ENCODE measurements around the gene MRFAP1L1.
"Not testable (repeated sequence)": the region's sequence is repeated elsewhere in the genome, so short reads cannot be mapped to it uniquely, and the experiment has no call there.

The MRFAP1L1 gene

DNA sequence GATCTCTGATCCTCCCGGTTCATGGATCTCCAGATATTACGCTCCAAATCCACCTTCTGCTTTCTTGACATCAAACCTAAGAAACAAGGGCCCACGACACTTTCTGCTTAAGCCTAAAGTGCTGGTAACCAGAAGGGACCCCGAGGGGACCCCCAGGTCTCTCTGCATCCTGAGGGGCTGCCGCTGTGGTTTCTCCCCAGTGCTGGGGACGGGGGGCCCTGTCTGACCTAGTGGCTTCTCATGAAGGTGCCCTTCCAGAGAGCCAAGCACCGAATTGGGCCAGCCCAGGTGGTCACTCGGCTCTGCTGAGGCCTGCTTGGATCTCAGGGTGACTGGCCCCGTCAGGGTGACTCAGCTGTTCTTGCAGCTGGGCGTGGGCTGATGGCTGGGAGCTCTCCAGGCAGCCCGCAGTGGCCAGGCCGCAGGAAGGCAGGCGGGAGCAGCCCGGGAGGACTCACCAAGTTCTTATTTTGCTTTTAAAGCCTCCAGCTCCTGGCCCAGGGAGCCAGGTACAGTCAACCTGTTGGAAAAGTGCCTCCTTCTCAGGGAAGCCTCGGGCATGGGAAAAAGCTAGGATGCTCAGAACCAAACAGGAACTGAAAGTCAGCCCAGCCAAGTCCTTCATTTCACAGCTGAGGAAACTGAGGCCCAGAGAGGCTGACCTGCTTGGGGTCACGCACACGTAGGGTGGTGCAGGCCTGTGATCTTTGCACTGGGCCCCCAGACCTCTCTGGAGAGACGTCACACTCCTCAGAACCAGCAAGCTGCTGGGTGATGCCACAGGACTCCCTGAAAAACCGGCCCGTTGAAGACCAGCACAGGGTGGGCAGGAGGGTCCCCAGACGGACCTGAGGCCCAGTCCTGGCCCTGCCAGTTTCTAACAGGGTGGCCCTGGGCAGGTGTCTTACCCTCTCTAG is 23.0 kb upstream of the MRFAP1L1 start:
- H3K36me3 ChIP-seq (ENCODE audit: insufficient read depth, low read length) = no peaks in the 10 kb centered on the region
- H3K4me3 ChIP-seq (ENCODE audit: low read length) = no peak overlapping the region
- peaks cover 12% of the 10 kb centered on the region for H3K4me1 ChIP-seq (ENCODE audit: control insufficient read depth, insufficient read depth, low read length)
- H3K9me3 ChIP-seq (replicated peaks; ENCODE audit: low read length) = no peaks in the 10 kb centered on the region
- H3K27me3 ChIP-seq (ENCODE audit: control insufficient read depth, insufficient read depth, low read length) = no peaks in the 10 kb centered on the region
- peak overlapping the region; percentile 54 for H3K4me2 ChIP-seq (ENCODE audit: low read length)
- peak overlapping the region; percentile 73 for H3K9ac ChIP-seq (ENCODE audit: low read depth, low read length)

DNA sequence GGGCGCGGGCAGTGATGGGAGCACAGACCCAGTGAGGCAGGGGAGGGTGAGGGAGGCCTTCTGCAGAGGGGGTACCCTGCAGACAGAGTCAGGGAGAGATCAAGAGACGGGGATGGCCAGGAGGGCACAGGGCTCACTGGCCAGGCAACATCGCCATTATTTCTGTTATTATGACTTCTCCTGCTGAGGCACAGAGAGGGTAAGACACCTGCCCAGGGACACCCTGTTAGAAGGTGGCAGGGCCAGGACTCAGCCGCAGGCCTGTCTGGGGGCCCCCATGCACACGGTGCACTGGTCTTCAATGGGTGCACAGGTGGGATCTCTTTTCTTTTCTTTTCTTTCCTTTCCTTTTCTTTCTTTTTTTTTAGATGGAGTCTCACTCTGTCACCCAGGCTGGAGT is 22.1 kb upstream of the MRFAP1L1 start:
- Histone ChIP-seq H3K4me2 (ENCODE audit: low read length) (no peak overlapping the region), H3K4me3 (ENCODE audit: low read length) (no peak overlapping the region), H3K27me3 (ENCODE audit: control insufficient read depth, insufficient read depth, low read length) (no peaks in the 10 kb centered on the region), H3K36me3 (ENCODE audit: insufficient read depth, low read length) (no peaks in the 10 kb centered on the region), H3K9me3 (replicated peaks; ENCODE audit: low read length) (no peaks in the 10 kb centered on the region), H3K9ac (ENCODE audit: low read depth, low read length) (no peak overlapping the region), H3K4me1 (ENCODE audit: control insufficient read depth, insufficient read depth, low read length) (peaks cover 12% of the 10 kb centered on the region)

DNA sequence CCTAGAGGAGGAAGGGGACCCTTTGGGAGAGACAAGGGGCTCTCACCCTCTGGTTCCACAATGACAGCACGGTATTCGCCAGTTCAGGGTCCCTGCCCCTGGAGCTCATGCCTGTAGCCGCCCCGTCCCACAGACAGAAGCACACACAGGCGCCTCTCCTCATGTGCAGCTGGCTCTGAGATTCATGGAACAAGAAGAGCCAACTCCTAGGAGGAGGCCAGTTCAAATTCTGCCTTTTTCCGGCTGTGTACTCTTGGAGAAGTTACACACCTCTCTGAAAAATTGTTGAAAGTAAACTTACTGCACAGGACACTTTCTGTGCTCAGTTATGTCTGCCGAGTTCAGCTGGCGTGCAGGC is 21.6 kb upstream of the MRFAP1L1 start:
- no peaks in the 10 kb centered on the region for H3K36me3 ChIP-seq (ENCODE audit: insufficient read depth, low read length)
- H3K9ac ChIP-seq (ENCODE audit: low read depth, low read length) = no peak overlapping the region
- H3K27me3 ChIP-seq (ENCODE audit: control insufficient read depth, insufficient read depth, low read length) = no peaks in the 10 kb centered on the region
- H3K4me2 ChIP-seq (ENCODE audit: low read length) = no peak overlapping the region
- H3K4me3 ChIP-seq (ENCODE audit: low read length) = no peak overlapping the region
- H3K4me1 ChIP-seq (ENCODE audit: control insufficient read depth, insufficient read depth, low read length) = peaks cover 12% of the 10 kb centered on the region
- no peaks in the 10 kb centered on the region for H3K9me3 ChIP-seq (replicated peaks; ENCODE audit: low read length)

DNA sequence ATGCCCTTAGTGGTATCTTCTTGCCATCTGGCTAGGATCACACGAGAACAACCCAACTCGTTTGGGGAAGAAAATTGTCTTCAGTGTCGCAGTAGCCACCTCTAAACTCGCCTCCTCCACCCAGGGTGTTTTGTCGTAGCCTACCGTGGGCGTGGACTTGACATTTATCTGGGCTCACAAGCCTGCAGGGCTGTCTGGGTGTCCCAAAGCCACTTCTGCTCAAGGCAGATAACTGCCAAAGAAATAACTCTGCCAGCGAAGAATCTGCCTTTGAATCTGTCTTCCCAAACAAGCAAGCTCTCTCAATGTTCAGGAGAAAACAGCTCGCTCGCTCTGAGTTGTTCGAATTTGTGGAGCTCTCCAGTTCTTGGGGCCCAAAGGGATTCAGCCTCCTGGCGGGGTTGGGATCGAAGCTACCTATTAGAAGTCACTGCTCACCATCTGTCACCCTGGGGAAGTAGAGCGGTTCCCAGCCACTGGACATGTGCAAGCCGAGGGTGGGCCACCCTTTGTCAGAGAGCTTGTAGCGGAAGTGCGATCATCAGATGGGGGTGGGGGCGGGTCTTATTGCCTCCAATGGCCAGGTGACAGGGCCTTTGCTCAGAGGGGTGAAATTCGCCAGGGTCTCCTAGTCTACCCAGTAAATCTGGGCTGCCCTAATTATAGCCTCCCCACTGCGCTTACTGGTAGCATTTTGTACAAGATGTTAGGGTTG is 21.1 kb upstream of the MRFAP1L1 start:
- no peak overlapping the region for H3K4me3 ChIP-seq (ENCODE audit: low read length)
- peaks cover 12% of the 10 kb centered on the region for H3K4me1 ChIP-seq (ENCODE audit: control insufficient read depth, insufficient read depth, low read length)
- H3K27me3 ChIP-seq (ENCODE audit: control insufficient read depth, insufficient read depth, low read length) = no peaks in the 10 kb centered on the region

DNA sequence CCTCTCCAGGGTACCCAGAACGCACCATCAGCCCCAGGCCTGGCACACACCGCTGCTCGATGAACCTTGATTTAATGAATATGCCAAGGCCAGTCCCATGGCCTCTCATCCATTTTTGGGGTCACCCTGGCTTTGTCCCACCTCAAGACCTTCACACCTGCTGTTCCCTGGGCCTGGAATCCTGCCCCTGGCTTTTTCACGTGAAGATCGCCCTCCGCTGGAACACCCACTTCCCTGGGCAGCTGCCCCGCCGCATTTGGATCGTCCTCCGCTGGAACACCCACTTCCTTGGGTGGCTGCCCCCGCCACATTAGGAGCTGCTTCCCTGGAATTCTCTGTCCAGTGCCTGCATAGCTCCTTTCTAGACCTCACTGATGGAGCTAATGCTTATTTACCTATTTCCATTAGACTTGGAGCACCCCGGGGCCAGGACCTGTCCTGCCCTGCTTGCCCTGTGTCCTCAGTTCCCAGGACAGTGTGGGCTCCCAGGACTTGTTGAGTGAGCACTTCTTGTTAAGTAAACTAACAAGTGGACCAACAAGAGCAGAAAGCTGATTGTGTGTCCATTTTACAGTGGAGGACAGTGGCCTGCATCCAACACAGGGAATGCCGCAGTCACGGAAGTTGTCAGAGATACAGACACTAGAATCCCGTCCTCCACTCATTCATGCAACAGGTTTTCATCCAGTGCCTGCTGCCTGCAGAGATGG is 18.8 kb upstream of the MRFAP1L1 start:
- Histone ChIP-seq H3K36me3 (ENCODE audit: insufficient read depth, low read length) (no peaks in the 10 kb centered on the region), H3K27me3 (ENCODE audit: control insufficient read depth, insufficient read depth, low read length) (no peaks in the 10 kb centered on the region), H3K4me1 (ENCODE audit: control insufficient read depth, insufficient read depth, low read length) (peaks cover 18% of the 10 kb centered on the region), H3K9ac (ENCODE audit: low read depth, low read length) (no peak overlapping the region), H3K4me3 (ENCODE audit: low read length) (no peak overlapping the region), H3K9me3 (replicated peaks; ENCODE audit: low read length) (no peaks in the 10 kb centered on the region), H3K4me2 (ENCODE audit: low read length) (no peak overlapping the region)

More for the DNA sequence above, 21.1 kb upstream of the MRFAP1L1 start:
- Histone ChIP-seq H3K9ac (ENCODE audit: low read depth, low read length) (no peak overlapping the region), H3K36me3 (ENCODE audit: insufficient read depth, low read length) (no peaks in the 10 kb centered on the region), H3K9me3 (replicated peaks; ENCODE audit: low read length) (no peaks in the 10 kb centered on the region), H3K4me2 (ENCODE audit: low read length) (no peak overlapping the region)

DNA sequence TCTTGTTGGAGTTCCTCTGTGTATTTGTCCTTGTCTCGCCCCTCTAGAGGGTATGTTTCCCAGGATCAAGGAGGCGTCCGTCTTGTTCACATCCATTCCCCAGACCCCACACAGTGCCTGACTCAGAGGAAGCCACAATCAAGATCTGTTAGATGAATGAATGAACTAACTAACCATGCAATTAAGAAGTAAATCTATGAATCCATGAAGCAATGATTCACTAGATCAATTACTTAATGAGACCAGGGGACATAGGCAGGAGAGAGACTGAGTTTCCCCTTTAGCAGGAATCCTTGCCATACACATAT is 18.2 kb upstream of the MRFAP1L1 start:
- no peak overlapping the region for H3K4me2 ChIP-seq (ENCODE audit: low read length)
- no peaks in the 10 kb centered on the region for H3K9me3 ChIP-seq (replicated peaks; ENCODE audit: low read length)
- no peak overlapping the region for H3K4me3 ChIP-seq (ENCODE audit: low read length)
- H3K36me3 ChIP-seq (ENCODE audit: insufficient read depth, low read length) = no peaks in the 10 kb centered on the region
- H3K4me1 ChIP-seq (ENCODE audit: control insufficient read depth, insufficient read depth, low read length) = peaks cover 15% of the 10 kb centered on the region
- no peak overlapping the region for H3K9ac ChIP-seq (ENCODE audit: low read depth, low read length)
- no peaks in the 10 kb centered on the region for H3K27me3 ChIP-seq (ENCODE audit: control insufficient read depth, insufficient read depth, low read length)

DNA sequence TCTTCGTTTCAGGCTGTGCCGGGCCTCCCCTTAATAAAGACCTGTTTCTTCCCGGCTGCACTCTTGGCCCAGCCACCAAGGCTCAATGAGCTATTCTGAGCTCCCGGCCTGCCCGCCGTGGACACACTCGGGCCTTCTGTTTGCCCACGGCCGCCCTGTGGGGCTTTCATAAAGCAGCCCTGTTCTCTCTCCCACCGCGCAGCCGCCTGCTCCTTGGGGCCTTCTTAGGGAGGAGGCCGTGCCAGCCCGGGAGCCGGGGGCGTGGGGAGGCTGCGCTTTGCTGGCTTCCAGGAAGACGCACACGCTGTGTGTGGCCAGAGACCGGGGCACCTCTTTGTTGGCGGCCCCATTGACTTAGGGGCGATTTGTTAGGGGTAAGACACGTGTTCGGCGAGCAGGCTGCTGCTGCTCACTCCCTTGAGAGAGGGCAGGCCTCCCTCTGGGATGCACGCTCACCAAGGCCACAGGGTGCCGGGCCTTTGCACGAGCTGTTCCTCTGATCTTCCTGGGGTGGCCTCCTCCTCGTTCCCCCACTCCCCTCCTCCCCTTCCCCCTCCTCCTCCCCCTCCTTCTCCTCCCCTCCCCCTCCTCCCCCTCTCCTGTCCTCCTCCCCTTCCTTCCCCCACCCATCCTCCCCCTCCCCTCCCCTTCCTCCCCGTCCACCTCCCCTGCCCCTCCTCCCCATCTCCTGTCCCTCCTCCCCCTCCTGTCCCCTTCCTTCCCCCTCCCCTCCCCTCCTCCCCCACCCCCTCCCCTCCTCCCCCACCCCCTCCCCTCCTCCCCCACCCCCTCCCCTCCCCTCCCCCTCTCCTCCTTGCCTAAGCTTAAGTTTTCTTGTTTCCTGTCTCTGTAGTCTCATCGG is 17.6 kb upstream of the MRFAP1L1 start:
- H3K4me2 ChIP-seq (ENCODE audit: low read length) = peak overlapping the region; percentile 33
- H3K4me3 ChIP-seq (ENCODE audit: low read length) = no peak overlapping the region
- no peaks in the 10 kb centered on the region for H3K9me3 ChIP-seq (replicated peaks; ENCODE audit: low read length)
- peaks cover 9% of the 10 kb centered on the region for H3K4me1 ChIP-seq (ENCODE audit: control insufficient read depth, insufficient read depth, low read length)
- no peak overlapping the region for H3K9ac ChIP-seq (ENCODE audit: low read depth, low read length)
- H3K36me3 ChIP-seq (ENCODE audit: insufficient read depth, low read length) = no peaks in the 10 kb centered on the region
- H3K27me3 ChIP-seq (ENCODE audit: control insufficient read depth, insufficient read depth, low read length) = no peaks in the 10 kb centered on the region

DNA sequence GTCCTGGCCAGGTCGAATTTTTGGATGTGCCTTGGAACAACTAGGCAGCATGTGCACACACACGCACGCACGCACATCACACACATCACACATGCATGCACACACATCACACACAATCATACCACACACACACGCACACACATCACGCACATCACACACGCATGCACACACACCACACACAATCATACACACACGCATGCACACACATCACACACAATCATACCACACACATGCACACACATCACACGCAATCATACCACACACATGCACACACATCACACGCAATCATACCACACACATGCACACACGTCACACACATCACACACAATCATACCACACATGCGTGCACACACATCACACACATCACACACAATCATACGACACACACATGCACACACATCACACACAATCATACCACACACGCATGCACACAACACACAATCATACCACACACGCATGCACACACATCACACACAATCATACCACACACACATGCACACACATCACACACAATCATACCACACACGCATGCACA is 15.8 kb upstream of the MRFAP1L1 start:
- not testable (repeated sequence) for H3K36me3 ChIP-seq (ENCODE audit: insufficient read depth, low read length); H3K27me3 ChIP-seq (ENCODE audit: control insufficient read depth, insufficient read depth, low read length); H3K4me2 ChIP-seq (ENCODE audit: low read length); H3K4me1 ChIP-seq (ENCODE audit: control insufficient read depth, insufficient read depth, low read length); H3K9me3 ChIP-seq (replicated peaks; ENCODE audit: low read length); H3K4me3 ChIP-seq (ENCODE audit: low read length); H3K9ac ChIP-seq (ENCODE audit: low read depth, low read length)

DNA sequence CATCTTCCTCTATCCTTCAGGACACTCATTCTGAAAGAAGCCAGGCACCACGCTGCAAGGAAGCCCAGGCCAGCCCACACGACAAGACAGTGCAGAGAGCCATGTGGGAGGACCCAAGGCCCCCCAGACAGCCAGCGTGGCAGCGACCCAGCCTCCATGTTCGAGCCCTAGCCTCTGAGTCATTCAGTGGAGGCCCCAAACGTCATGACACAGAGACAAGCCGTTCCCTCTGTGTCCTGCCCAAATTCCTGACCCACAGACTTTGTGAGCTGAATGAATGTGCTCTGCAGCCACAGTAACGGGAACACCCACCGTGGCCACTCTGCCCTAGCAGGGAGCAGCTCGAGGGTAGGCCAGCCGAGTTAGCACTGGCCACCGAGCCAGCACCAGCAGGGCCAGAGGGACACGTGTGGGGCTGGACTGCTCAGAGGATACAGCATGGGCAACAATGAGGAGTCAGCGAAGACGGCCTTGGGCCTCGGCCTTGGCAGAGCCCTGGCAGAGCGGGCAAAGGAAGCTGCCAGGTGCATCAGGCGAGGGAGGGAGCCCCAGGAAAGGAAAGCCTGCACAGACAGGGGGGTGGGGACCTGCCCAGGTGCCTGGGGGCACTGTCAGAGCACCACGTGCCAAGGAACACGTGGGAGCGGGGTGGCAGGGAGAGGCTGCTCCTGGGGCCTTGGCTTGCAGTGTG is 14.9 kb upstream of the MRFAP1L1 start:
- Histone ChIP-seq H3K4me3 (ENCODE audit: low read length) (no peak overlapping the region), H3K27me3 (ENCODE audit: control insufficient read depth, insufficient read depth, low read length) (no peaks in the 10 kb centered on the region), H3K9me3 (replicated peaks; ENCODE audit: low read length) (no peaks in the 10 kb centered on the region)

DNA sequence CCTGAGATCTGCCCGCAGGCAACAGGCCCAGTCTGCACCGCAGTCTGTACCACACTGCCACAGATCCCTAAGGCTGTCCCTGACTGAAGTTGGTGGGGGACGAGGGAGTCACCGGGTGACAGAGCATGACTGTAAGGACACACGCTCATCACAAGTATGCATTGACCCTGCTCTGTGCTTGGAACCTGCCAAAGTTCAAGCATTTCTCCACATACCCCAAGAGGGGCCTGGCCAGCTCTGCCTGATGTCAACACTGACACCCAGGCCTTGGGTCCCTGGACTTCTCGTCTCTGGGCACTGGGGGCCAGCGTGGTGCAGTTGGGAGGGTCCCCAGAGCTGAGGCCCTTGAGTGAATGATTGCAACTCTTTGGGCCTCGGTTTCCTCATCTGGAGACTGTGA is 14.2 kb upstream of the MRFAP1L1 start:
- no peaks in the 10 kb centered on the region for H3K27me3 ChIP-seq (ENCODE audit: control insufficient read depth, insufficient read depth, low read length)
- H3K9me3 ChIP-seq (replicated peaks; ENCODE audit: low read length) = no peaks in the 10 kb centered on the region
- H3K4me2 ChIP-seq (ENCODE audit: low read length) = no peak overlapping the region
- H3K4me1 ChIP-seq (ENCODE audit: control insufficient read depth, insufficient read depth, low read length) = peaks cover 9% of the 10 kb centered on the region
- H3K9ac ChIP-seq (ENCODE audit: low read depth, low read length) = no peak overlapping the region
- no peaks in the 10 kb centered on the region for H3K36me3 ChIP-seq (ENCODE audit: insufficient read depth, low read length)
- no peak overlapping the region for H3K4me3 ChIP-seq (ENCODE audit: low read length)

More for the DNA sequence above, 14.9 kb upstream of the MRFAP1L1 start:
- Histone ChIP-seq H3K36me3 (ENCODE audit: insufficient read depth, low read length) (no peaks in the 10 kb centered on the region), H3K9ac (ENCODE audit: low read depth, low read length) (no peak overlapping the region), H3K4me2 (ENCODE audit: low read length) (no peak overlapping the region), H3K4me1 (ENCODE audit: control insufficient read depth, insufficient read depth, low read length) (peaks cover 9% of the 10 kb centered on the region)

All from skeletal muscle satellite cell (primary cell).